ENCODE measurements around the gene ZNF134.

The ZNF134 gene

GRCh38 chr19:57613941-57614743 lies at the start of gene ZNF134:
Gene ZNF134, plus strand, starts transcription at chr19:57614242. Its CDS starts 5,227 bp downstream, at chr19:57619469.
- peak; percentile 81 for DNase-seq (ENCODE audit: low read depth in 2 of 2)

- DNase-seq (ENCODE audit: low read depth in 2 of 2) = no peak
Measured at GRCh38 chr19:57566396-57567265, 47.4 kb upstream of the ZNF134 start.

GRCh38 chr19:57570707-57571106 lies 43.3 kb upstream of the ZNF134 start:
- no peak for DNase-seq (ENCODE audit: low read depth in 2 of 2)

- no peak for DNase-seq (ENCODE audit: low read depth in 2 of 2)
Measured at GRCh38 chr19:57572415-57572947, 41.6 kb upstream of the ZNF134 start.

GRCh38 chr19:57576661-57577060 lies 37.4 kb upstream of the ZNF134 start:
- DNase-seq (ENCODE audit: low read depth in 2 of 2) = no peak

- peak; percentile 87 to 92 for DNase-seq (ENCODE audit: low read depth in 2 of 2)
Measured at GRCh38 chr19:57578487-57579205, 35.4 kb upstream of the ZNF134 start, which contains the start of gene ZNF416. Gene ZNF416, minus strand, starts transcription at chr19:57578911. Its CDS starts 207 bp downstream, at chr19:57578704.

GRCh38 chr19:57583104-57583520 lies 30.9 kb upstream of the ZNF134 start:
- no peak for DNase-seq (ENCODE audit: low read depth in 2 of 2)

- DNase-seq (ENCODE audit: low read depth in 2 of 2) = peak; percentile 64 to 72
Measured at GRCh38 chr19:57583521-57584416, 30.3 kb upstream of the ZNF134 start, which contains the start of gene ZIK1. Gene ZIK1, plus strand, starts transcription at chr19:57584145. Its CDS starts 212 bp downstream, at chr19:57584357.

GRCh38 chr19:57587529-57587928 lies 26.5 kb upstream of the ZNF134 start:
- DNase-seq (ENCODE audit: low read depth in 2 of 2) = no peak

- no peak for DNase-seq (ENCODE audit: low read depth in 2 of 2)
Measured at GRCh38 chr19:57599377-57599760, 14.7 kb upstream of the ZNF134 start.

GRCh38 chr19:57599761-57600383 lies 14.2 kb upstream of the ZNF134 start, which contains the start of gene ZNF530:
Gene ZNF530, plus strand, starts transcription at chr19:57599885. Its CDS starts 4,461 bp downstream, at chr19:57604346.
- peak; percentile 83 to 84 for DNase-seq (ENCODE audit: low read depth in 2 of 2)

- DNase-seq (ENCODE audit: low read depth in 2 of 2) = no peak
Measured at GRCh38 chr19:57606931-57607330, 7.1 kb upstream of the ZNF134 start.

- DNase-seq (ENCODE audit: low read depth in 2 of 2) = no peak
Measured at GRCh38 chr19:57611113-57611512, 2.9 kb upstream of the ZNF134 start.

GRCh38 chr19:57615346-57615745 lies 1.3 kb downstream of the ZNF134 start:
- DNase-seq (ENCODE audit: low read depth in 2 of 2) = no peak

GRCh38 chr19:57620673-57621348 lies 6.8 kb downstream of the ZNF134 start:
- no peak for DNase-seq (ENCODE audit: low read depth in 2 of 2)

- no peak for DNase-seq (ENCODE audit: low read depth in 2 of 2)
Measured at GRCh38 chr19:57623091-57623490, 9.0 kb downstream of the ZNF134 start.

- peak; percentile 70 to 77 for DNase-seq (ENCODE audit: low read depth in 2 of 2)
Measured at GRCh38 chr19:57632987-57633831, 19.2 kb downstream of the ZNF134 start, which contains the start of gene ZNF211. Gene ZNF211, plus strand, starts transcription at chr19:57633168. Its CDS starts 179 bp downstream, at chr19:57633347.

- no peak for DNase-seq (ENCODE audit: low read depth in 2 of 2)
Measured at GRCh38 chr19:57633832-57634131, 19.7 kb downstream of the ZNF134 start.
